Activated CD4-positive, CD25-positive, alpha-beta regulatory T cell treated with anti-CD3 and anti-CD28 coated beads, Interleukin-2, amount 50 U/mL, for 72 hours (primary cell): ENCODE measurements around the gene CILP2.
A peak's percentile ranks its signal among the peaks of the same experiment; 100 is the strongest.

Experiments
- DNase-seq: peaks from one replicate; pipeline ENCODE4 v3.0.0; 2021

CILP2 gene

DNA sequence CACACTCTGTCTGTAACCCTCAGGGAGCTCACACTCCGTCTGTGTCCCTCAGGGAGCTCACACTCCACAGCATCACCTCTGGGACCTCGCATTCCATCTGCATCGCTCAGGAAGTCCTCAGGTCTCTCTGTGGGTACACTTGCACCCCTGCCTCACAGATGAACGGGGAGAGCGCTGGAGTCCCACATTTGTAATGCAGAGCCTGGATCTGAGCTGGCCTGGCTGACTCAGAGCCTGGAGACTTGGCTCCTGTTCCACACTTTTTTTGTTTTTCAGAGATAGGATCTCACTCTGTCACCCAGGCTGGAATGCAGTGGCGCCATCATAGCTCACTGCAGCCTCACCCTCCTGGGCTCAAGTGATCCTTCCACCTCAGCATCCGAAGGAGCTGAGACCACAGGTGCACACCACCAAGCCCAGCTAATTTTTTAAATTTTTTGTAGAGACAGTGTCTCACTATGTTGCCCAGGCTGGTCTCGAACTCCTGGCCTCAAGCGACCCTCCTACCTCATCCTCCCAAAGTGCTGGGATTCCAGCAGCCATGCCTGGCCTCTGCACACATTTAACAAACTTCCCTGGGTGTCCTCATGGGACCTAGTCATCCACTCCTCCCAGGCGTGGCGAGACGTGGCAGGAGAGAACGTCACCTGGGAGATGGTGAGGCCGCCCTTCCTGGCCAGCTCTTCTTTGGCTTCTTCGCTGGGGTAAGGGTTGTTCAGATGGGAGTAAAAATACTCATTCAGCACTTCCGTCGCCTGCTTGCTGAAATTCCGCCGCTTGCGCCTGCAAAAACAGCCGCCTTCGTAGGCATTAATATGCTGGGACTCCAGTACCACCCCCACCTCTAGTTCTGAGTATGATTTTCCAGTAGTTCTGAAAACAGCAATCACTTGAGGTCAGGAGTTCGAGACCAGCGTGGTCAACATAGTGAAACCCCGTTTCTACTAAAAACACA is 31.0 kb downstream of the CILP2 start:
- no peak for DNase-seq

- DNase-seq = no peak
Measured at GRCh38 chr19:19570571-19570970, 32.5 kb downstream of the CILP2 start.

GRCh38 chr19:19571071-19571786 is 33.2 kb downstream of the CILP2 start:
- DNase-seq = no peak

DNA sequence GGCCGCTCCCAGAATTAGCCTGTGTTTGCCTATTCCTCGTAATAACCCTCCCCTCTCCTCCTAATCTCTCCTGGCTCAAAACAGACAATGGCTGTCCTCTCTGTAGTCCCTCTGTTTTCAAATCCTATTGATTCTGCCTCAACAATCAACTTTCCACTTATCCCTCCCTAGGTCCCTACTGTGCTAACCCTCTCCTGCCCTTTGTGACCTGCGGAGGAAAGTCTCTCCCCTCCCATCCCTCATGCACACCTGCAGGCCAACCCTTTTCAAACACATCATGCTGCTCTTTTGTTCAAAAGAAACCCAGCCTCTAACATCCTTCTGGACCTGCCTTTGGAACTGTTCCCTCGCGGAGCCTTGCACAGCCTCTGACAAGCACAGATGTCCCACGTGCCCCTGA is 37.3 kb downstream of the CILP2 start:
- no peak for DNase-seq

DNA sequence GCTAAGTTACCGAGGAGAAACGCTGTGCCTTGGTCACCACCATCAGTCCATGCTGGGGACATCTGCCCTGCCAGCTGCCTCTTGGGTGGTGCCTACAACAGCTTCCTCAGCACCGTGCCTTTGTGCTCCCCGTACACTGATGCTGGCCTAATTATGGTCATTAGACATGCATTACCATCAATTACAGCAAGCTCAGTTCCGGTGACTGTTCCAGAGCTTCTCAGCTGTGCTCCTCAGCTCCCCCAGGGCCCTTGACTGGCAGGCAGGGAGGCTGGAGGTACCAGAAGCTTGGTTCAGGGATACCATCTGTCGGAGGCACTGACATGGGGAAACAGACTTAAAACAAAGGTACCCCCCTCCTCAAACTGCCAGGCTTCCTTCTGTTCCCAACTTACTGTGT is 40.2 kb downstream of the CILP2 start:
- DNase-seq = no peak

GRCh38 chr19:19579533-19580361 is 41.7 kb downstream of the CILP2 start:
- DNase-seq = no peak

- DNase-seq = no peak
Measured at GRCh38 chr19:19580418-19580817, 42.4 kb downstream of the CILP2 start.

DNA sequence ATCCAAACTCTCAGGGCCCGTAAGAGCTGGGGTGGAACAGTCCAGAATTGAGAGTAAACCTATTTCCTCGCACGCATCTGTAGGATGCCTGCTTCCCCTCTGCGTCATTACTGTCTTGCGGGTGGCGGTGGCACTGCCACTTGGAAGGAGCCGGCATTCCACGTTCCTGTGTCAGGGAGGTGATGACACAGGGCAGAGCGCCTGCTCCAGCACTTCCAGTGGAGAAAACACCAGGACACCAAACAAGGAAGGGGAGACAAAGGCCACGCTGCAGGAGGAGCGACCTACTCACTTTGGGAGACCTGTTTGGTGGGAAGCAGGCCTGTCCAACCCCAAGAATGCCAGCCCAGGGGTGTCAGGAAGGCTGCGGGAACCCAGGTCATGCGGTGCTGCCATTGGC is 43.3 kb downstream of the CILP2 start:
- no peak for DNase-seq

GRCh38 chr19:19582471-19582870 is 44.4 kb downstream of the CILP2 start:
- no peak for DNase-seq

GRCh38 chr19:19584356-19584755 is 46.3 kb downstream of the CILP2 start:
- no peak for DNase-seq

DNA sequence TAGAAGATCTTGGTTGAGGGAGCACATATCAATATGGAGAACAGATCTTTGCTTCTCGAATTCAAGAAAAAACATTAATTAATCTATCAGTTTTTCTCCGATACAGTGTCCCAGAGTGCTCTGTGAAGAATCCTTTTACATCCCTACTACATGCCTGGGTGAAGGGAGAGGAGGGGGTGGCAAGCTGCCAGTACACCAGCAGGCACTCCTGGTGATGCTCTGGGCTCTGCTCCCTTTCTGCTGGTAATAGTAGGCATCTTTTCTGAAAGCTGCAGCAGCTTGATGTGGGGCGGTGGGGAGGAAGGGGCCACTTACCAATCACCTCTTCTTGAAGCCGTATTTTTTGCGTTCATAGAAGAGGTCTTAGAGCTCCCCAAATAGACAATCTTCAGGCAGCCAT is 49.7 kb downstream of the CILP2 start:
- no peak for DNase-seq

DNA sequence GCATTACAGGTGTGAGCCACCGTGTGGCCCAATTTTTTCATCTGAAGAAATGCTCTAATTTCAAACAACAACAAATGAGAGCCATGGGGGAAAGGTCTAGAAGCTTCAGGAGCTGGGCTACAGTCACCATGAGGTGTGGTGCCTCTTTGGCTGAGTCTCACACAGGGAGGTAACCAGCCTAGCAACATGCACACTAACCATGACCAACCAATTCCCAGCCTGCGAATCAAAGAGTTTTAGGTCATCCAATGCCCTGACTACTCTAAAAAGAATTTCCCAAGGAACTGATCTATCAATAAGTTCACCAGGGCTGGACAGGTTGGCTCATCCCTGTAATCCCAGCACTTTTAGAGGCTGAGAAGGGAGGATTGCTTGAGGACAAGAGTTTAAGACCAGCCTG is 50.5 kb downstream of the CILP2 start:
- DNase-seq = no peak

DNA sequence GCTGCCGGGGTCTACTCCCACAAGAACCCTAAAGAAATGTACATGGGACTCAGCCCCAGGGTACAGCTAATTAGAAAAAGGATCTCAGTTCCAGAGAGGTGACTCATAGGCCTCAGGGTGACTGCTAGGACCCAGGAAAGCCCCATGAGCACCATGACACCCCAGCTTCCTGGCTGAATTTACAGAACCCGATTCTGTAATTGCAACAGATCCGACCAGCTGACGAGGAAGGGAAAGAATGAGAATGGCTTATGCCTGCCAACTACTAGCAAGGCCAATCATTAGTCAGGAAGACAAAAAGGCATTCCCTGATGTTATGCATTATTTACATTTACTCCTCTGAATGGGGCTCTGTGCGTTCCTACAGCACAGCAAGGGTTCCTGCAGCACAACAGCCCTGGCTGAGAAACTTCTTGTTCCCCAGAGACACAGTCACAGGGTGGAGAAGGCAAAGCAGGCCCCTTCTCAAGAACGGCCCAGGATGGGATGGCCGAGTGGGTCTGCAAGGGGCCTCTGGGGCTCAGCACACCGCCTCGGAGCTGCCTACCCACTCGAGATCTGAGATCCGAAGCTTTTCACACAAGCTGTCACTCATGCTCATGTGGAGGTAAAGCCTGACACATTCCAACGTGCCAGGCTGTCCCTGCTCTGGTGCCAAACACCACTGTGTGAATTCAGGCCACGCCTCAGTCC is 53.2 kb downstream of the CILP2 start:
- DNase-seq = peak; percentile 55

DNA sequence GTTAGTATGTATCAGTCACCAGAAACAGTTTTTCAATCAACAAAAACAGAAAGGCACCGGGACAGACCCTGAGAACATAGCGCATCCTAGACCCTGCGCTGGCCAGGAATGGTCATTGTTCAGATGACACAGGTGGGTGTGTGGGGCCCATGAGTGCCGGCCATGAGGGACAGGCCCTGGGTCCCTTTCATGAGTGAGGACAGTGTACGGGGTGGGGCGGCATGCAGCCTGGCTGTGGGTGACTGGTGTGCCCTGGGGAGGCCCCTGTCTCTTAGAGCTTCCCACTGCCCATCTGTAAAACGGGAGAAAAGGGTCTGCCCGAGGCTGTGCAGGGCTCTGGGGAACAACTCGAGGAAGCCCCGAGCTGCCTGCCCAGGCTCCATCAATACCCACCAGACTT is 54.6 kb downstream of the CILP2 start:
- DNase-seq = no peak

- DNase-seq = no peak
Measured at GRCh38 chr19:19594381-19594780, 56.3 kb downstream of the CILP2 start.

DNA sequence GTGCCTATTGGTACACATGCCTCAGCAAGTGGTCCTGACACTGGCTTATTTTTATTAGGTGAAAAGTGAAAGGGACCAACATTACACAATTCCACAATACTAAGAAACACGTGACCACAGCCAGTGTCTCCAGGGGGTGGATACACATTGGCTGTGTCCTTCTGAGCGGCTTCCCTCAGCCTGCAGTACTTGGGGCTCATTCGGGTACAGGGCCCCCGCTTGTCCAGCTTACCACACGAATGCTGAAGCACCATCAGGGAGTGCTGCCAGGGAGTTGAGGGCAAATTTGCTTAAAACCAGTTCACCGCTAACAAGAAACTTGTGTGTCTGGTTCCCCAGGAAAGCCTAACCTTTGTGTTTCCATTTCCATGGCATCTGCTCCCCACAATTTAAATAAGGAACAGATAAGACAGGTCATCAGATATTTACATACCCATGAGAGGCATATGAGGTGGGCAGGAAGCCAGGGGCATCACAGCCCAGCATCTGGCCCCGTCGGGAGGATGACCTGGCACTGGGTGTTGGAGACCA is 57.2 kb downstream of the CILP2 start:
- no peak for DNase-seq
